Neural crest cell (in vitro differentiated cells): ENCODE measurements around the gene ARPC1B. TPM values are rescaled to one million over a fixed set of nuclear protein-coding genes. Genes with fewer than 3 reads are reported as not detected.

Source experiments
- DNase-seq: peaks from one replicate; pipeline ENCODE4 v3.0.0; 2021; ENCODE audit warnings: low read depth, mixed read lengths, low spot score
- H3K27ac Mint-ChIP-seq: one replicate; pipeline ENCODE4 v1.8.0; 2021; ENCODE audit warnings: mild to moderate bottlenecking, mixed read lengths; ENCODE audit not compliant: unreplicated experiment
- H3K27me3 Mint-ChIP-seq: 2 replicates; pipeline ENCODE4 v1.8.0; 2021; ENCODE audit warnings: low read depth, mild to moderate bottlenecking, mixed read lengths
- H3K36me3 Mint-ChIP-seq: 2 replicates; pipeline ENCODE4 v1.8.0; 2021; ENCODE audit warnings: low read depth, mild to moderate bottlenecking, mixed read lengths
- H3K4me1 Mint-ChIP-seq: 2 replicates; pipeline ENCODE4 v1.8.0; 2021; ENCODE audit warnings: mixed read lengths
- H3K4me3 Mint-ChIP-seq: one replicate; pipeline ENCODE4 v1.8.0; 2021; ENCODE audit warnings: mild to moderate bottlenecking, mixed read lengths
- H3K9me3 Mint-ChIP-seq: 2 replicates; pipeline ENCODE4 v1.8.0; 2021; ENCODE audit warnings: mixed read lengths
- total RNA-seq: library from RNA; stranded (reverse); gene quantifications from 2 replicates; pipeline ENCODE4 v1.2.1, GENCODE V29; 2021
- TF ChIP-seq, protein P1 (sequence below): fragments of 200-600 bp; sonication (generic); conservative IDR thresholded peaks from 2 replicates; pipeline ENCODE4 v1.5.0; 2021; ENCODE audit warnings: antibody characterized with exemption, mild to moderate bottlenecking

ARPC1B gene
- total RNA-seq, 1 donor from 2014 or later, result 67.7 TPM

DNA sequence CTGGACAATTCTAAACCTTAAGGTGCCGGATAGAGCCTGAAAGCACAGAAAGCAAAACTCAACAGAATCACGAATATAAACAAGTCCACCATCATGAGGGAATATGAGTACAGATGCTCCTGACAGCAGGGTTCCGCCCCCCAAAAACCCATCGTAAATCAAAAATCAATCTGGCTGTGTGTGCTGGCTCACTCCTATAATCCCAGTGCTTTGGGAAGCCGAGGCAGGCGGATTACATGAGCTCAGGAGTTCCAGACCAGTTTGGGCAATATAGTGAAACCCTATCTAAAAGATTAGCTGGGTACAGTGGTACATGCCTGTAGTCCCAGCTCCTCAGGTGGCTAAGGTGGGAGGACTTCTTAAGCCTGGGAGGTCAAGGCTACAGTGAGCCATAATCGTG, 46.5 kb downstream of the ARPC1B start:
- H3K27me3 Mint-ChIP-seq, result no peaks in the 10 kb centered on the region
- TF ChIP-seq, protein P1, sequence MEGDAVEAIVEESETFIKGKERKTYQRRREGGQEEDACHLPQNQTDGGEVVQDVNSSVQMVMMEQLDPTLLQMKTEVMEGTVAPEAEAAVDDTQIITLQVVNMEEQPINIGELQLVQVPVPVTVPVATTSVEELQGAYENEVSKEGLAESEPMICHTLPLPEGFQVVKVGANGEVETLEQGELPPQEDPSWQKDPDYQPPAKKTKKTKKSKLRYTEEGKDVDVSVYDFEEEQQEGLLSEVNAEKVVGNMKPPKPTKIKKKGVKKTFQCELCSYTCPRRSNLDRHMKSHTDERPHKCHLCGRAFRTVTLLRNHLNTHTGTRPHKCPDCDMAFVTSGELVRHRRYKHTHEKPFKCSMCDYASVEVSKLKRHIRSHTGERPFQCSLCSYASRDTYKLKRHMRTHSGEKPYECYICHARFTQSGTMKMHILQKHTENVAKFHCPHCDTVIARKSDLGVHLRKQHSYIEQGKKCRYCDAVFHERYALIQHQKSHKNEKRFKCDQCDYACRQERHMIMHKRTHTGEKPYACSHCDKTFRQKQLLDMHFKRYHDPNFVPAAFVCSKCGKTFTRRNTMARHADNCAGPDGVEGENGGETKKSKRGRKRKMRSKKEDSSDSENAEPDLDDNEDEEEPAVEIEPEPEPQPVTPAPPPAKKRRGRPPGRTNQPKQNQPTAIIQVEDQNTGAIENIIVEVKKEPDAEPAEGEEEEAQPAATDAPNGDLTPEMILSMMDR, result no peak
- no peaks in the 10 kb centered on the region for H3K9me3 Mint-ChIP-seq
- H3K36me3 Mint-ChIP-seq, result peaks cover 9% of the 10 kb centered on the region
- DNase-seq, result no peak
- H3K4me1 Mint-ChIP-seq, result no peaks in the 10 kb centered on the region
- H3K27ac Mint-ChIP-seq, result no peak overlapping the region
- no peak overlapping the region for H3K4me3 Mint-ChIP-seq

GRCh38 chr7:99422186-99422585, 47.7 kb downstream of the ARPC1B start:
- Mint-ChIP-seq H3K4me3 (peak overlapping the region; percentile 54), H3K27ac (no peak overlapping the region), H3K27me3 (no peaks in the 10 kb centered on the region), H3K36me3 (peaks cover 4% of the 10 kb centered on the region), H3K4me1 (no peaks in the 10 kb centered on the region), H3K9me3 (no peaks in the 10 kb centered on the region)
- no peak for DNase-seq
- TF ChIP-seq, protein P1, result no peak

DNA sequence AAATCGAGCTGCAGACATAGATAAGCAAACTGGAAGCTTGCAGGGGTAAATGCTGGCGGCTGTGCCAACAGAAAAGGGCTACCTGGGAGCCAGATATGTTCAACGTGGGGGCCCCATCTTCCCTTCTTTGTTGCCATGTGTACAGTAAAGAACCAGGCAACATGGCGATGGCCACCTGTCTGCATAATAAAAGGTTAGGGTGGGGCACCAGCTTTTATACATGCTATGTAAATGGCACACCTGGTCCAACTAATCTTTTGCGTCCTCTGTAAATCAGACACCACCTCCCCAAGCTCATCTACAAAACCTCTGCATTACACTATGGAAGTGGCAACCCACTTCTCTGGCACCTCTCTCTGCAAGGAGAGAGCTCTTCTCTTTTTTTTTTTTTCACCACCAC, 48.1 kb downstream of the ARPC1B start:
- H3K27me3 Mint-ChIP-seq, result no peaks in the 10 kb centered on the region
- TF ChIP-seq, protein P1, result no peak
- H3K27ac Mint-ChIP-seq, result no peak overlapping the region
- H3K4me1 Mint-ChIP-seq, result no peaks in the 10 kb centered on the region
- H3K4me3 Mint-ChIP-seq, result no peak overlapping the region
- no peaks in the 10 kb centered on the region for H3K9me3 Mint-ChIP-seq
- peaks cover under 1% of the 10 kb centered on the region for H3K36me3 Mint-ChIP-seq
- no peak for DNase-seq

DNA sequence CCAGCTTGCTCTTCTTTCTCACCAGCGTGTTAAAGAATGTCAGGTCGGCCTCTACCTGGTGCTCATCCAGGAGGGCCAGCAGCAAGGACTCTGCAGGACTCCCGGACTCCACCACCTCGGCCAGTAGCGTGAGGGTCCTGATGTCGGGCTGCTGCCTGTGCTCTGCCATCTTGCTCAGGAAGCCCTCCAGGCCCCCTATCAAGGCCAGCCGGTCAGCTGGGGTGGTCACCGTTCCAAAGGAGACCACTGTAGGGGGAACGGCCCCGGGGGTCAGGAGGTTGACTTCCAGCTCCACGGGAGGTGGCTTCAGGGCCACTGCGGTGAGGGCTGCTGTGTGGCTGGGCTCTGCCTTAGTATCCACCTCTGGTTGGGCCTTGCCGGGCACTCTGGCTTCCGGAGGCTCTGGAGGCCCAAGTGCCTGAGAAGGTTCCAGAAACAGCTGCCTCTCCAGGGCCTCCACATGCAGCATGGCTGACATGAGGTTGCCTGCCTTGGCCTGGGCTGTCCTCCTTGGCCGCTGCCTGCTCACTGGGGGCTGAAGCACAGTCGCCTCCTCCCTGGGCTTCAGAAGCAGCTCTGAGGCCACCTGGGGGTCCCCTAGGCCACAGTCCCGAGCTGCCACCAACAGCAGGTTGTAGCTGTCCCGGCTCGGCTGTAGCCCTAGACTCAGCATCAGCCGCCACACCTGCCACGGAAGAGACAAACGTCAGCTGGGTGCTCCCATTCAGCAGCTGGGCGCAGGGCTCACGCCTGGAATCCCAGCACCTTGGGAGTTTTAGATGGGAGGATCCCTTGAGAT, 50.6 kb downstream of the ARPC1B start:
- no peak for DNase-seq
- no peaks in the 10 kb centered on the region for H3K27me3 Mint-ChIP-seq
- H3K9me3 Mint-ChIP-seq, result no peaks in the 10 kb centered on the region
- no peak overlapping the region for H3K4me3 Mint-ChIP-seq
- no peak overlapping the region for H3K27ac Mint-ChIP-seq
- H3K36me3 Mint-ChIP-seq, result peaks cover 5% of the 10 kb centered on the region
- H3K4me1 Mint-ChIP-seq, result no peaks in the 10 kb centered on the region
- TF ChIP-seq, protein P1, result no peak

DNA sequence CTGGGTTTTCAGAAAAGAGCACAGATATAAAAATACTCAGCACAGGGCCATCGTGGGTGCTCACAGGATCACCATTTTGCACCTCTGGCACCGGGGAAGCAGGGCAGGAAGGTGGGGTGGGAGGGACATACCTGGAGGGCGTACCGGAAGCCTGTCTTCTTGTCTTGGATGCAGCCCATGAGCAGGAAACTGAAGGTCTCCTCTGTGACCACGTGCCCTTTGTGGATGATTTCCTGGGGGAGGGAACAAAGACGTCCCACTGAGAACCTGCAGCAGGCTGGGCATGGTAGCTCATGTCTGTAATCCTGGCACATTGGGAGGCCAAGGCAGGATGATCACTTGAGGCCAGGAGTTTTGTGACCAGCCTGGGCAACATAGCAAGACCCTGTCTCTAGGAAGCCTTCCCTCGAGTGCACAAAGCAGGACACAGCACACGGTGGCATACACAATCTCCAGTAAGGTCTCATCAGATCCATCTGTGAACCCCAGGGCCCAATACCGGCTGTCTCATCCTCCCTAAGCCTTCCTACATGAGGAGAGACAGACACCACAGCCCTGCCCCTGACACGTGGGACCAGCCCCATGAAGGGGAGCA, 54.5 kb downstream of the ARPC1B start:
- H3K9me3 Mint-ChIP-seq, result no peaks in the 10 kb centered on the region
- DNase-seq, result no peak
- peaks cover 7% of the 10 kb centered on the region for H3K36me3 Mint-ChIP-seq
- no peaks in the 10 kb centered on the region for H3K4me1 Mint-ChIP-seq
- TF ChIP-seq, protein P1, result no peak
- H3K27ac Mint-ChIP-seq, result no peak overlapping the region
- no peak overlapping the region for H3K4me3 Mint-ChIP-seq
- no peaks in the 10 kb centered on the region for H3K27me3 Mint-ChIP-seq
